SJCRH30 (cell line): ENCODE data around the gene PRLR. TPM values are rescaled to one million over a fixed set of nuclear protein-coding genes. Genes with fewer than 3 reads are reported as not detected.

Source experiments
- DNase-seq, 2 experiments: peaks; one replicate each; pipeline ENCODE4 v3.0.0-alpha.2; 2015 to 2020
- H3K27ac ChIP-seq: fragments of 250-450 bp; sonication (Bioruptor Pico); 2 replicates; pipeline ENCODE4 v1.5.1; 2020; ENCODE audit warnings: mild to moderate bottlenecking, moderate library complexity
- H3K27me3 ChIP-seq: fragments of 250-450 bp; sonication (Bioruptor Pico); 2 replicates; pipeline ENCODE4 v1.5.1; 2020; ENCODE audit warnings: mild to moderate bottlenecking, moderate library complexity
- H3K36me3 ChIP-seq: fragments of 250-450 bp; sonication (Bioruptor Pico); 2 replicates; pipeline ENCODE4 v1.5.1; 2020; ENCODE audit warnings: mild to moderate bottlenecking, moderate library complexity
- H3K4me1 ChIP-seq: fragments of 250-450 bp; sonication (Bioruptor Pico); 2 replicates; pipeline ENCODE4 v1.5.1; 2020; ENCODE audit warnings: mild to moderate bottlenecking, moderate library complexity
- H3K4me3 ChIP-seq: fragments of 250-450 bp; sonication (Bioruptor Pico); 2 replicates; pipeline ENCODE4 v1.5.1; 2020; ENCODE audit warnings: mild to moderate bottlenecking, moderate library complexity
- H3K9me3 ChIP-seq: fragments of 250-450 bp; sonication (Bioruptor Pico); replicated peaks from 2 replicates; pipeline ENCODE4 v1.5.1; 2020; ENCODE audit warnings: mild to moderate bottlenecking, moderate library complexity
- total RNA-seq: library from RNA; depleted of rRNA; stranded (reverse); fragments of >200 nt; shearing (Covaris generic); gene quantifications from 2 replicates; pipeline ENCODE4 v1.2.3, GENCODE V29; 2014; rRNA removed

Gene PRLR
- total RNA-seq, 1 experiment from 2014 or later: not detected

DNA sequence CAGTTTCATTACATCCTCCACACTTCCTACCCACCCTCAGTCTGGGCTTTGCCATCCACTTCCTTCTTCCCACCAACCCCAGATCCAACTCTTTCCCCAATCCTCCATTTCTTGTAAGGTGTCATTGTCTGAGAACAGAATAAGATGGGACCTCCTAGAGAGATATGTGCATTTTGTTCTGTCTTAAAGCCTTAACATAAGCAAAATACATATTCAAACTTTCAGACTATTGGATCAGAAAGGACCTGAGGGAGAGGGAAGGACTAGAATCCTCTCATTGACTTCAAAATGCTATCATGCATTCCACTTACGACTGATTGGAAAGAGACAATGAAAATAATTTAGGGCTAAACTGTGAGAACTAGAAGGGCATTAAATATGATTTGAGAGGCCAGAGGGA, 225.5 kb downstream of the PRLR start:
- no peaks in the 10 kb centered on the region for H3K36me3 ChIP-seq
- no peaks in the 10 kb centered on the region for H3K9me3 ChIP-seq
- no peak for DNase-seq
- H3K27me3 ChIP-seq: peaks cover 6% of the 10 kb centered on the region; the same call in 1 of the 2 replicates
- H3K4me3 ChIP-seq: no peak overlapping the region
- no peak overlapping the region for H3K27ac ChIP-seq
- H3K4me1 ChIP-seq: no peaks in the 10 kb centered on the region

DNA sequence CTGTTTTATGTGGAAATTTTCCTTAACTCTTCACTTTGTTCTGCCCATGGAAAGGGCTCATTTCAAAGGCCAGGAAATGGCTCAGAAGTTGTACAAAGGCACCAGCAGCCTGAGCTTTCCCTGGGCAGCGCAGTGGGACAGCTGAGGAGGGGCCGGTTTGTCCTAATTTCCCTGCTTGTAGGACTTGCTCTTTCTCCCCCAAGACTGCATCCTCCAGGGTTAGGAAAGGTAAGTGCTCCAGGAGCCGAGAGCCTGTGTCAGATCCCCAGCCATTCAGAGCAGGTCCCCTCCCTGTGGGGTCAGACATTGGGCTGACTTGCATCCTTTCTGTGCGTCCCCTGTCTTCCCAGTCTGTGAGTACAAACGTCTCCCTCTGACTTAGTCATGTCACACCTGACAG, 226.1 kb downstream of the PRLR start:
- no peaks in the 10 kb centered on the region for H3K9me3 ChIP-seq
- no peak overlapping the region for H3K27ac ChIP-seq
- H3K36me3 ChIP-seq: no peaks in the 10 kb centered on the region
- no peak overlapping the region for H3K4me3 ChIP-seq
- peaks cover 6% of the 10 kb centered on the region; the same call in 1 of the 2 replicates for H3K27me3 ChIP-seq
- H3K4me1 ChIP-seq: no peaks in the 10 kb centered on the region
- no peak for DNase-seq

DNA sequence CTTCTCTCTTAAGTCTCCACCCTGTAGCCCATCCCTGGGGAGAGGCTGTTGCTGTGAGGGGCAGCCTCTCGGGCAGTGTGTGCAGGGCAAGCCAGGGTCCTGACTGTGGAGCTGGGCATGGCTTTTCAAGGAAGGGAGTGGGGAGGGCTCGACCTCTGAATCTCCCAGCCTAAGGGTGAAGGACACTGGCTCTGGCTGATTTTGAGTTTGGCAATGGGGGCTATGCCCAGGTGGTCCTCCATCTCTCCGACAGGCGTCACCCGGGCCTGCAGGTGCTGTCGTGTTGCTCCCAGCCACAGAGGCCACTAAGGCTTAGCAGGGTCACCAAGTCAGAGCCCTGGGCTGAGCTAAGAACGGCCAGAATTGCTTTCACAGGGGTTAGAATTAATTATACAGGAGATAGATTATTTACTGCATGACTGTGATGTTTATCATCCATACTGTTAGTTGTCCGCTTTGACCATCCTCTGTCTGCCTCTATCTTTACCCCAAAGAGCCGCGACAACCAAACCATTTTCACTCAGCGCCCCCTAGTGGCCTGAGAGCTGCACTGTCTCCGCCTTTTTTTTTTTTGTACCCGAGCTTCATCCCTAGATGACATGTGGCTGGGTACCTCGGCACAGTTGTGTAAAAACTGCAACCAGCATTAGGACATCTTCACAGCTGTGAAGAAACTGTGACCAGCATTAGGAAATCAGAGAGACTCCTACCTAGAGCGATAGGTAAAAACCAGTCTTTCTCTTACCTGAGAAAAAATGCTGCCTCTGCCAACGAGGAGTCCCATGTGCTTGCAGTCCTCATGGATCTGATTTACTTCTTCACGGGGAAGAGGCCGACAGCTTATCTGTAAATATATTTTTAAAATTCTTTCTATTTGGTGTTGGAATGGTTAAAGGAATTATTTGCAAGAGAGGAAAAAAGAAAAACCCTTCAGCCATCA, 227.0 kb downstream of the PRLR start:
- Histone ChIP-seq H3K9me3 (no peaks in the 10 kb centered on the region), H3K27me3 (peaks cover 6% of the 10 kb centered on the region; the same call in 1 of the 2 replicates), H3K36me3 (no peaks in the 10 kb centered on the region), H3K4me1 (no peaks in the 10 kb centered on the region), H3K27ac (no peak overlapping the region), H3K4me3 (no peak overlapping the region)
- DNase-seq: peak; percentile 48 to 88

DNA sequence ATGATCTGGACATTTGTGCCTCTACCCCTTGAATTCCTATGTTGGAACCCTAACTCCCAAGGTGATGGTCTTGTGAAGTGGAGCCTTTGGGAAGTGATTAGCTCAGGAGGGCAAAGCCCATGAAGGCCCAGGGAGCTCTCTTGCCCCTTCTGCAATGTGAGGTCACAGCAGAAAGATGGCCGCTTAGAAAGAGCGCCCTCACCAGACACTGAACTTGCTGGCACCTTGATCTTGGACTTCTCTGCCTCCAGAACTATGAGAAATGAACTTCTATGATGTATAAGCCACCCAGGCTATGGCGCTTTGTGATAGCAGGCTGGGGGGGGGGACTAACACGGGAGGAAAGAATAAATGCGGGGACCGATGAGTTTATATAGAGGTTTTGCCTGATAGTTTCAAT, 227.8 kb downstream of the PRLR start:
- Histone ChIP-seq H3K4me3 (no peak overlapping the region), H3K27me3 (peaks cover 6% of the 10 kb centered on the region; the same call in 1 of the 2 replicates), H3K36me3 (no peaks in the 10 kb centered on the region), H3K9me3 (no peaks in the 10 kb centered on the region), H3K27ac (no peak overlapping the region), H3K4me1 (no peaks in the 10 kb centered on the region)
- DNase-seq: no peak

DNA sequence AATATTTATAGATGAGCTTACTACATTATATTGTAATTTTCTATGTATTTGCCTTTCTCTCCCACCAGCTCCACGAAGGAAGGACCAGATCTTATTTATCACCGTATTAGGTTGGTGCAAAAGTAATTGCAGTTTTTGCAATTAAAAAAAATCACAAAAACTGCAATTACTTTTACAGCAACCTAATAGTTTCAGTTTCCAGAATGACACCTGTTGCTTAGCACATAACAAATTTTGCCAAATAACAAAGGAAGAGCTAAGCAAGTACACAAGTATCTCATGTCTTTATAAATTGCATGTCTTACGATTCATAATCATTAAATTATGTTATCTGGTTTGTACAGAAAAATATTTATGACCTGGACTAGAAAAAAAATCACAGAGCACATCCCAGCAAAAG, 228.4 kb downstream of the PRLR start:
- no peak for DNase-seq
- Histone ChIP-seq H3K27ac (no peak overlapping the region), H3K4me1 (no peaks in the 10 kb centered on the region), H3K9me3 (no peaks in the 10 kb centered on the region), H3K27me3 (peaks cover 6% of the 10 kb centered on the region; the same call in 1 of the 2 replicates), H3K4me3 (no peak overlapping the region), H3K36me3 (no peaks in the 10 kb centered on the region)

Other genes with a start within 250 kb of the PRLR start
- gene AGXT2, start 182.5 kb downstream of the PRLR start, total RNA-seq: not detected in 2 replicates